ENCODE data around the gene GRID2IP. TPM values are rescaled to one million over a fixed set of nuclear protein-coding genes. Genes with fewer than 3 reads are reported as not detected.

Gene GRID2IP
- polyA plus RNA-seq, 1 experiment = not detected

GRCh38 chr7:6520163-6520981 lies 30.9 kb downstream of the GRID2IP start:
- ChIA-PET CTCF (no interaction called here), POLR2A (no interaction called here)
- H3K27ac ChIP-seq (ENCODE audit: low read depth, low read length) = no peak overlapping the region
- TF ChIP-seq CTCF (IDR thresholded peaks at IDR 0.05; ENCODE audit: low read depth, low read length) = no peak
- H3K27me3 ChIP-seq (ENCODE audit: control insufficient read depth, insufficient read depth, low read length) = peaks cover 3% of the 10 kb centered on the region
- DNase-seq (ENCODE audit: low read depth, low spot score) = no peak
- H3K9me3 ChIP-seq (ENCODE audit: control insufficient read depth, insufficient read depth, low read length) = no peaks in the 10 kb centered on the region; the same call in 1 of the 2 replicates
- no peak overlapping the region for H3K4me3 ChIP-seq (ENCODE audit: low read depth, low read length)

- Histone ChIP-seq H3K4me3 (ENCODE audit: low read depth, low read length) (no peak overlapping the region), H3K27me3 (ENCODE audit: control insufficient read depth, insufficient read depth, low read length) (no peaks in the 10 kb centered on the region), H3K9me3 (ENCODE audit: control insufficient read depth, insufficient read depth, low read length) (no peaks in the 10 kb centered on the region; the same call in 1 of the 2 replicates), H3K27ac (ENCODE audit: low read depth, low read length) (no peak overlapping the region)
- peak; percentile 55 for DNase-seq (ENCODE audit: low read depth, low spot score)
- ChIA-PET CTCF (interaction anchor here (0.6 to 2.8 kb wide), 19 partner anchors 11 to 341 kb away, joined by 3 to 26 read pairs (median 4); partner anchors contain the start of genes INTS15 and ZDHHC4), POLR2A (no interaction called here)
- TF ChIP-seq CTCF (IDR thresholded peaks at IDR 0.05; ENCODE audit: low read depth, low read length) = peak; percentile 91
Measured at GRCh38 chr7:6516387-6516983, 34.8 kb downstream of the GRID2IP start.

- Histone ChIP-seq H3K27me3 (ENCODE audit: control insufficient read depth, insufficient read depth, low read length) (no peaks in the 10 kb centered on the region), H3K9me3 (ENCODE audit: control insufficient read depth, insufficient read depth, low read length) (no peaks in the 10 kb centered on the region), H3K4me3 (ENCODE audit: low read depth, low read length) (no peak overlapping the region), H3K27ac (ENCODE audit: low read depth, low read length) (no peak overlapping the region)
- no peak for TF ChIP-seq CTCF (IDR thresholded peaks at IDR 0.05; ENCODE audit: low read depth, low read length)
- DNase-seq (ENCODE audit: low read depth, low spot score) = no peak
- CTCF ChIA-PET = interaction anchor here (0.6 to 0.7 kb wide), 2 partner anchors 79 to 1273 kb away, joined by 3 to 4 read pairs; no protein-coding TSS in a partner anchor
- POLR2A ChIA-PET = no interaction called here
Measured at GRCh38 chr7:6513541-6513940, 37.7 kb downstream of the GRID2IP start.

GRCh38 chr7:6512892-6513291 lies 38.4 kb downstream of the GRID2IP start:
- H3K9me3 ChIP-seq (ENCODE audit: control insufficient read depth, insufficient read depth, low read length) = no peaks in the 10 kb centered on the region
- no peak for DNase-seq (ENCODE audit: low read depth, low spot score)
- POLR2A ChIA-PET = no interaction called here
- H3K27ac ChIP-seq (ENCODE audit: low read depth, low read length) = no peak overlapping the region
- no peak for TF ChIP-seq CTCF (IDR thresholded peaks at IDR 0.05; ENCODE audit: low read depth, low read length)
- H3K27me3 ChIP-seq (ENCODE audit: control insufficient read depth, insufficient read depth, low read length) = no peaks in the 10 kb centered on the region
- CTCF ChIA-PET = interaction anchor here (0.6 to 0.7 kb wide), 3 partner anchors 13 to 80 kb away, joined by 3 to 4 read pairs (median 3); no protein-coding TSS in a partner anchor
- no peak overlapping the region for H3K4me3 ChIP-seq (ENCODE audit: low read depth, low read length)
